Liver (tissue), 9 donors: ENCODE results near the gene CCRL2. TPM values are rescaled to one million over a fixed set of nuclear protein-coding genes. Genes with fewer than 3 reads are reported as not detected.

Source experiments
- DNase-seq: peaks from one replicate; pipeline ENCODE4 v3.0.0-alpha.2; 2017; ENCODE audit warnings: low spot score
- H3K27ac ChIP-seq, 2 donors: one replicate each; pipeline ENCODE4 v1.7.0; 2013; ENCODE audit warnings: inconsistent platforms in 2 of 2, low read length in 2 of 2, control low read depth in 1 of 2, low read depth in 1 of 2, mild to moderate bottlenecking in 1 of 2
- H3K27me3 ChIP-seq, 4 donors: one replicate each; pipeline versions ENCODE4 v1.6.1 to v1.7.0; 2013; ENCODE audit warnings: low read length in 3 of 4, inconsistent platforms in 1 of 4, mild to moderate bottlenecking in 1 of 4, moderate library complexity in 1 of 4; ENCODE audit not compliant: control insufficient read depth in 4 of 4, insufficient read depth in 4 of 4
- H3K36me3 ChIP-seq, 4 donors: one replicate each; pipeline versions ENCODE4 v1.6.1 to v1.7.0; 2013; ENCODE audit warnings: low read length in 3 of 4, mild to moderate bottlenecking in 3 of 4, low read depth in 1 of 4, moderate library complexity in 1 of 4; ENCODE audit not compliant: control insufficient read depth in 4 of 4, insufficient read depth in 3 of 4
- H3K4me1 ChIP-seq, 4 donors: one replicate each; pipeline versions ENCODE4 v1.6.1 to v1.7.0; 2013; ENCODE audit warnings: low read length in 3 of 4, mild to moderate bottlenecking in 3 of 4, moderate library complexity in 1 of 4; ENCODE audit not compliant: control insufficient read depth in 4 of 4, insufficient read depth in 4 of 4
- H3K4me3 ChIP-seq, 3 donors: one replicate each; pipeline versions ENCODE4 v1.6.1 to v1.7.0; 2013; ENCODE audit warnings: low read length in 3 of 3, control low read depth in 1 of 3, low read depth in 1 of 3, mild to moderate bottlenecking in 1 of 3
- H3K9ac ChIP-seq, 2 donors: one replicate each; pipeline ENCODE4 v1.7.0; 2013; ENCODE audit warnings: low read length in 2 of 2, mild to moderate bottlenecking in 2 of 2, moderate library complexity in 2 of 2, control low read depth in 1 of 2, low read depth in 1 of 2
- H3K9me3 ChIP-seq, 4 donors: one replicate each; pipeline versions ENCODE4 v1.6.1 to v1.7.0; 2013; ENCODE audit warnings: low read length in 3 of 4; ENCODE audit not compliant: control insufficient read depth in 4 of 4
- ATF3 ChIP-seq: IDR thresholded peaks from 2 replicates; pipeline ENCODE4 v1.6.1; 2016; ENCODE audit warnings: antibody characterized with exemption
- CTCF ChIP-seq: fragments of 150-350 bp; IDR thresholded peaks from 2 replicates; pipeline ENCODE4 v1.5.1; 2017; ENCODE audit warnings: improper control_type of control experiment, low read depth, low read length; ENCODE audit not compliant: missing input control
- EGR1 ChIP-seq, 2 donors: IDR thresholded peaks; 2 replicates each; pipeline ENCODE4 v1.6.1; 2016 to 2018; ENCODE audit warnings: antibody characterized with exemption in 2 of 2, low read depth in 2 of 2
- FOXA1 ChIP-seq: IDR thresholded peaks from 2 replicates; pipeline ENCODE4 v1.6.1; 2016; ENCODE audit warnings: antibody characterized with exemption
- FOXA2 ChIP-seq: IDR thresholded peaks from 2 replicates; pipeline ENCODE4 v1.6.1; 2016; ENCODE audit warnings: antibody characterized with exemption
- GABPA ChIP-seq, 2 donors: IDR thresholded peaks in 1 of 2; conservative IDR thresholded peaks in 1 of 2; 2 replicates each; pipeline ENCODE4 v1.6.1; 2016; ENCODE audit warnings: antibody characterized with exemption in 2 of 2, mild to moderate bottlenecking in 1 of 2, moderate library complexity in 1 of 2
- HNF4A ChIP-seq, 2 donors: conservative IDR thresholded peaks; 2 replicates each; pipeline ENCODE4 v1.6.1; 2016; ENCODE audit warnings: antibody characterized with exemption in 2 of 2, mild to moderate bottlenecking in 2 of 2
- HNF4G ChIP-seq: IDR thresholded peaks from 2 replicates; pipeline ENCODE4 v1.6.1; 2016; ENCODE audit warnings: antibody characterized with exemption
- JUND ChIP-seq, 2 donors: IDR thresholded peaks; 2 replicates each; pipeline ENCODE4 v1.6.1; 2016; ENCODE audit warnings: antibody characterized with exemption in 2 of 2
- MAX ChIP-seq: IDR thresholded peaks from 2 replicates; pipeline ENCODE4 v1.6.1; 2016; ENCODE audit warnings: antibody characterized with exemption
- NR2F2 ChIP-seq: IDR thresholded peaks from 2 replicates; pipeline ENCODE4 v1.6.1; 2016; ENCODE audit warnings: antibody characterized with exemption
- RAD21 ChIP-seq, 2 donors: IDR thresholded peaks; 2 replicates each; pipeline ENCODE4 v1.6.1; 2016; ENCODE audit warnings: antibody characterized with exemption in 2 of 2, mild to moderate bottlenecking in 2 of 2
- RXRA ChIP-seq, 2 donors: IDR thresholded peaks; 2 replicates each; pipeline ENCODE4 v1.6.1; 2017 to 2018; ENCODE audit warnings: antibody characterized with exemption in 2 of 2, mild to moderate bottlenecking in 1 of 2
- SP1 ChIP-seq: IDR thresholded peaks from 2 replicates; pipeline ENCODE4 v1.6.1; 2018; ENCODE audit warnings: antibody characterized with exemption, mild to moderate bottlenecking
- TAF1 ChIP-seq: conservative IDR thresholded peaks from 2 replicates; pipeline ENCODE4 v1.6.1; 2016; ENCODE audit warnings: antibody characterized with exemption, mild to moderate bottlenecking
- YY1 ChIP-seq: IDR thresholded peaks from 2 replicates; pipeline ENCODE4 v1.6.1; 2016; ENCODE audit warnings: antibody characterized with exemption, mild to moderate bottlenecking
- WGBS: extraction: QIAGEN DNeasy Blood & Tissue Kit; methylation state at CpG from one replicate; pipeline ENCODE4 v1.1.7; 2013; 5-methylcytosine and 5-hydroxymethylcytosine counted together
- polyA plus RNA-seq, 2 donors: library from polyadenylated mRNA; stranded (reverse) in 1 of 2; unstranded in 1 of 2; fragments of 200-250 nt in 1 of 2; fragments of >200 nt in 1 of 2; fragmentation: Nextera tagmentation in 1 of 2; extraction: Ambion mirVana in 1 of 2; gene quantifications; one replicate each; pipeline versions ENCODE4 v1.2.1 to v1.2.3, GENCODE V29; 2013 to 2015
- total RNA-seq, 2 donors: library from RNA; depleted of rRNA; stranded (reverse); fragments of >200 nt; gene quantifications; one replicate each; pipeline ENCODE4 v1.2.3, GENCODE V29; 2014
- donor health status: healthy.
- donor health status: healthy.
- donor health status: healthy.
- donor health status: healthy.
- donor health status: healthy.

Gene CCRL2
- total and polyA plus RNA-seq, 4 donors, result 0.51 to 9.0 (median 0.81) TPM

- no peak overlapping the region for H3K27ac ChIP-seq
- peaks cover 0 to 5% (median 0%) of the 10 kb centered on the region in 4 donors for H3K4me1 ChIP-seq
- WGBS, result 81% methylated on average over 8 of the region's 8 CpGs
- H3K36me3 ChIP-seq, result no peaks in the 10 kb centered on the region
- DNase-seq, result no peak
- TF ChIP-seq GABPA (IDR thresholded peaks at IDR 0.05 in 1 of 2, conservative IDR thresholded peaks at IDR 0.05 in 1 of 2), result no peak
- no peak for TF ChIP-seq HNF4G
- no peak for TF ChIP-seq SP1
- TF ChIP-seq MAX, result no peak
- no peak for TF ChIP-seq CTCF
- no peak for TF ChIP-seq JUND (IDR thresholded peaks at IDR 0.05)
- no peak for TF ChIP-seq FOXA2
- no peak for TF ChIP-seq ATF3
- TF ChIP-seq RXRA (IDR thresholded peaks at IDR 0.05), result no peak
- TF ChIP-seq RAD21 (IDR thresholded peaks at IDR 0.05), result no peak
- H3K4me3 ChIP-seq, result no peak overlapping the region
- H3K9me3 ChIP-seq, result no peaks in the 10 kb centered on the region
- H3K27me3 ChIP-seq, result no peaks in the 10 kb centered on the region
- no peak overlapping the region for H3K9ac ChIP-seq
Measured at GRCh38 chr3:46400000-46400734, 6.9 kb upstream of the CCRL2 start.

- peaks cover 0 to 9% (median 4%) of the 10 kb centered on the region in 4 donors for H3K4me1 ChIP-seq
- H3K9ac ChIP-seq, result no peak overlapping the region
- H3K27ac ChIP-seq, result no peak overlapping the region
- 89% methylated on average over 5 of the region's 5 CpGs for WGBS
- no peak overlapping the region for H3K4me3 ChIP-seq
- DNase-seq, result no peak
- no peaks in the 10 kb centered on the region for H3K9me3 ChIP-seq
- no peaks in the 10 kb centered on the region for H3K36me3 ChIP-seq
- H3K27me3 ChIP-seq, result no peaks in the 10 kb centered on the region
- no peak for TF ChIP-seq CTCF
- no peak for TF ChIP-seq RXRA (IDR thresholded peaks at IDR 0.05)
- no peak for TF ChIP-seq FOXA1
- TF ChIP-seq GABPA (IDR thresholded peaks at IDR 0.05 in 1 of 2, conservative IDR thresholded peaks at IDR 0.05 in 1 of 2), result no peak
- TF ChIP-seq ATF3, result no peak
Measured at GRCh38 chr3:46400846-46401245, 6.2 kb upstream of the CCRL2 start.

- no peak overlapping the region for H3K27ac ChIP-seq
- peaks cover 0 to 9% (median 4%) of the 10 kb centered on the region in 4 donors for H3K4me1 ChIP-seq
- WGBS, result 89% methylated on average over 2 of the region's 2 CpGs
- H3K9ac ChIP-seq, result no peak overlapping the region
- no peaks in the 10 kb centered on the region for H3K27me3 ChIP-seq
- no peaks in the 10 kb centered on the region for H3K36me3 ChIP-seq
- no peaks in the 10 kb centered on the region for H3K9me3 ChIP-seq
- H3K4me3 ChIP-seq, result no peak overlapping the region
- no peak for DNase-seq
- no peak for TF ChIP-seq SP1
- TF ChIP-seq FOXA2, result no peak
- TF ChIP-seq EGR1 (IDR thresholded peaks at IDR 0.05; ENCODE audit: low read depth in 2 of 2), result no peak
- no peak for TF ChIP-seq HNF4A (conservative IDR thresholded peaks at IDR 0.05)
- TF ChIP-seq MAX, result no peak
- TF ChIP-seq FOXA1, result no peak
- TF ChIP-seq NR2F2, result no peak
- TF ChIP-seq CTCF, result no peak
- no peak for TF ChIP-seq YY1
- no peak for TF ChIP-seq TAF1
- TF ChIP-seq RXRA (IDR thresholded peaks at IDR 0.05), result no peak
- no peak for TF ChIP-seq JUND (IDR thresholded peaks at IDR 0.05)
- TF ChIP-seq RAD21 (IDR thresholded peaks at IDR 0.05), result no peak
Measured at GRCh38 chr3:46401579-46401978, 5.5 kb upstream of the CCRL2 start.
